CD4-positive, alpha-beta T cell treated with Interleukin-6 for 4 hours (primary cell): ENCODE results near the gene RPTOR.

Source experiments
- DNase-seq: peaks from one replicate; pipeline ENCODE4 v3.0.0-alpha.2; 2020; ENCODE audit warnings: mixed read lengths

Gene RPTOR

DNA sequence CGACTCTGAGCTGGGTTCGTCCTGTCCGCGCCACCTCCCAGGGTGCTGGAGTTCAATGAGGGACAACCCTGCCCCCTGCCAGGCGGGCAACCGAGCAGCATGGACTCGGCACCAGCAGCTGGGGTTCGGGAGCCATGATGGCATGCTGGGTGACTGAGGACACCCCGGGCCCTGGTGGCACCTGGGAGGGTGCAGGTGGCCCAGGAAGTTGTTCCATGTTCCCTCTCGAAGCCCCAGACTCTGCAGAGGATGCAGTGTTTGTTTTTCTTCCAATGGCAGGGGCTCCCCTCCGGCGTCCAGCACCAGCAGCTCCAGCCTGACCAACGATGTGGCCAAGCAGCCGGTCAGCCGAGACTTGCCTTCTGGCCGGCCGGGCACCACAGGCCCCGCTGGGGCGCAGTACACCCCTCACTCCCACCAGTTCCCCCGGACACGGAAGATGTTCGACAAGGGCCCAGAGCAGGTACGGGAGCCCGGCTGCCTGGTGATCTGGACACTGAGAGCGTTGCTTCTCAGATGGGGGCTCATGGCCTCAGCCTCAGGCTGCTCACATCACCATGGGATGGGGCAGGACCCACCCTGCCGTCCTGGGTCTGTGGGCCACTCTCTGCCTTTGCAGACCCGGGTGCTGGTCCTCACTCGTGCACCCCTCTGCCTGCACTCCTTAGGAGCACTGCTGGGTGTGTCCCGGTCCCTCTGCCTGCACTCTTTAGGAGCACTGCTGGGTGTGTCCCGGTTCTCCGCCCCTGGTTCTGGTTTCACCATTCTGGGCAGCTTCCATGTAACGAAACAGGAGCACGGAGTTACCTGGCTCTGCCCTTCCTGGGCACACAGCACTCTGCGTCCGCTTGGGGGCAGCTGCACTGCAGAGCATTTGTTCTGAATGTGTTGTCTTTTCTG lies 378.8 kb downstream of the RPTOR start:
- DNase-seq: no peak

- DNase-seq: no peak
Observed at GRCh38 chr17:80924111-80924806, 379.6 kb downstream of the RPTOR start.

GRCh38 chr17:80924807-80925610 lies 380.4 kb downstream of the RPTOR start:
- DNase-seq: no peak

GRCh38 chr17:80925688-80926335 lies 381.2 kb downstream of the RPTOR start:
- no peak for DNase-seq

GRCh38 chr17:80926591-80927250 lies 382.1 kb downstream of the RPTOR start:
- no peak for DNase-seq

DNA sequence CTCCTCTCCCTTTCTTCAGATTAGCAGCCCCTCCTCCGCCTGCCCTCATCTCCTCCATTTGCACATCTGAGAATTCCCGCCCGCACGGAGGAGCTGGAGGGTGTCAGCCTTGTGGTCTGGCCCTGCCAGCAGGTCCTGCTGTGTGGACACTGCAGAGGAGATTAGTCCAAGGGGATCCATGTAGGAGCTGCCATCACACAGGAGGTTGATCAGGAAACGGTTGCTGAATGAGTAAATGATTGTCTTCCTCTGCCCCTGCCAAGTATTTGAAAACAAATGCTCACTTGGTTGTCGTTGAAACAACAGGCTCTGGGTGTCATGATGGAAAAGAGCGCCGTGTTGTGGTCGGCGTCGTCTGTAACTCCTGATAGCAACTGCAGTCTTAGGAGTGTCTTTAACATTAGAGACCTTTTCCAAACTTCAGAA lies 383.2 kb downstream of the RPTOR start:
- no peak for DNase-seq

- DNase-seq: no peak
Observed at GRCh38 chr17:80929449-80929848, 384.8 kb downstream of the RPTOR start.

DNA sequence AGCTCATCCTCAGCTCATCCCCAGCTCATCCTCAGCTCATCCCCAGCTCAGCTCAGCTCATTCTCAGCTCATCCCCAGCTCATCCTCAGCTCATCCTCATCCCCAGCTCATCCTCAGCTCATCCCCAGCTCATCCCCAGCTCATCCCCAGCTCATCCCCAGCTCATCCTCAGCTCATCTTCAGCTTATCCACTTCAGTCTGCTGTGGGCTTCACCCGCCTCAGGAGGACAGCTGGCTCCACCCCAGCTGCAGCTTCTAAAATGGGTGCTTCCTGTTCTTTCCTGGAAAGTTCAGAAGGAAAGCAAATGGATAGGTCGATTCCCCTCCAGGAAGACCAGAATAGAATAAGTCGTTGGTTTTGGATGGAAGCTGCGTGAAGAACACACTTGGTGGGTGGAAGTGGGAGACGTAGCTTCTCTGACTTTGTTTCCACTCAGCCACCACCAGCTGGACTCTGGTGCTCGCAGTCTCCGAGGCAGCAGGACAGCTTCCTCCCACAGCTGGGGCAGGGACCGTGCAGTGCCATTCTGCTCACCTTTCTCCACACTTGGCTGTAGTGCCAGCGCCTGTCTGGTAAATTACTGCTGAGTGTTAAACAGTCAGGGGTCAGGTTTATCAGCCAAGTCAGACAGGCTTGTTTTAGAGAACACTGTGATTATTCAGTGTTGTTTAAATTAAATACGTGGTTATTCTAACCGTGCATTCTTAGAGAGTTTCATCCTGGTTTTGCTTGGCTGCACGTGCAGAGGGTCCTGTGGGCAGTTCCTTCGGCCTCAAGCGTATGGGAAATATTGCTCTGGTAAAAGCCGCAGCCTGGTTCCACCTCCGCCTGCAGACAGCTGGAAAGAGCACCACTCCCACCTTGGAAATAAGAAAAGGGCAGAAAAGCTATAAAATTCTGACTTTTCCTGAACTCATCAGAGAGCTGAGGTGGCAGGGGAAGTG lies 386.0 kb downstream of the RPTOR start:
- no peak for DNase-seq

- no peak for DNase-seq
Observed at GRCh38 chr17:80931421-80932265, 387.0 kb downstream of the RPTOR start.

GRCh38 chr17:80935526-80935925 lies 390.9 kb downstream of the RPTOR start:
- DNase-seq: no peak

DNA sequence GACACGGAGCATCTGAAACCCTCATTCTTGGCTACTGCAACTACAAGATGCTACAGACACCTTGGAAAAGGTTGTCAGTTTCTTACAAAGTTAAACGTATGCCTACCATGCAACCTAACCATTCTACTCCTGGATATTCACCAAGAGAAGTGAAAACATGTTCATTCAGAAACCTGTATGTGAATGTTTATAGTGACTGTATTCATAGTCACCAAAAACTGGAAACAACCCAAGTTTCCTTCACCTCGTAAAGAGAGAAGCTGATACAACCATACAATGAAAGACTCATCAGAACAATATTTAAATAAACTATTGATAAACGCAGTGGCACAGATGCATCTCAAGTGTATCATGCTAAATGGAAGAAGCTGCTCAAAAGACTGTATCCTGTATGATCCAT lies 391.6 kb downstream of the RPTOR start:
- no peak for DNase-seq

DNA sequence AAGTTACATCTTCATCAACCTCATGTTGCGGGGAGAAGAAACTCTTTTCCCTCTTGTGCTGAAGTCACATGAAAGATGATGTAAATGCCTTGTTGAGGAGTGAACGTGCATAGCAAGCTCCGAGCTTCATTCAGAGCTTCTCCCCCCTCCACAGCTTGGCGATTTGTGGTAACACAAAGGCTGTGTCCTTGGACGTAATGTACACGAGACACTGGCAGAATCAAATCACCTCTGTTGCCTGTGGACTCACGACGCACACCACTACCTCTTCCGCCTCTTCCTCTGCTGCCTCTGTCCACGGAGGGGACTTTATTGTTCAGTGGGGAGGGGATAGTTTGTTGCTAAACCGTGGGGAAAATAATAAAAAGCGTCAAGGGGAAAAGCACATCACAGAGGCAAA lies 392.1 kb downstream of the RPTOR start:
- no peak for DNase-seq

GRCh38 chr17:80937462-80938381 lies 393.1 kb downstream of the RPTOR start:
- DNase-seq: no peak

GRCh38 chr17:80938556-80938955 lies 393.9 kb downstream of the RPTOR start:
- peak; percentile 58 for DNase-seq

DNA sequence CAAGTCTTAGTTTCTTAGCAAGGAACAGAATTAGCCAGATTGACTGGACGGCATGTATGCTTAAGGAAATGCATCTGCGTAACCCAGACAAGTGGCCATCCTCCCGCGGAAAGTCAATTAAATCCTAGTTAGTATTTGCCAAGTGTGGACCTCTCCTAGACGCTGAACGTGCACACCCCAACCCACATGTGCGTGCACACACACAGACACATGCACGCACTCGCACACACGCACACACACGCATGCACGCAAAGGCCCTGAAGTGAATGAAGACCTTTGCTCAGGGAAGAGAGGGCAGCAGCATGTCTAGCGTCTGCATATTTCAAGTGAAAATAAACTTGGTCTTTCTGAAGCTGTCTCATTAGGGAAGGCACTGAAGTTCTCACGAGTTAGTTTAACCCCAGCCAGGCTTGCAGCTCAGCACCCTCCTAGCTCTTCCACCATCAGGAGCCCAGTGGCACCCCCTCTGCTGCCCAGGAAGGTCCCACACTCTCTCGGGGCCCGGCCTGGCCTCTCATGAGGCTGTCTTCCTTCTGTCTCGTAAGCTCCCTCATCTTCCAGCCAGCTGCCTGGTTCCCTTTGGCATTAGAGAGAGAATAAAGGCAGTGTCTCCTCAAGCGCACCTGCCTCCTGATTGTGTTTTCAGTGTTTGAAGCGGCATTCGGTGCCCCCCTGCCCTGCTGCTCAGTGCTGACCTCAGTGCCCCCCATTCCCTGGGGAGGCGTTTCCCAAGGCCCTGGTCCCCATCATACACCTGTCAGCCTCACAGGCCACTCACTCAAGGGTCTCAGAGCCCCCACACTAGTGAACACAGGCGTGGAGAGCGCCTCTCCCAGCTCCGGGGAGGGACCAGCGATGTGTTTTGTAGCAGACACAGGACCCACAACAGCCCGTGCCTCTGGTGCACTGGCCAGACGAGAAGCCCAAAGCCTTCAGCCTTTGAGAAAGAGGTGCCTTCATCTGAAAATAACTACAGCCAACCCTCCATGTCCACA lies 394.8 kb downstream of the RPTOR start:
- DNase-seq: no peak

- no peak for DNase-seq
Observed at GRCh38 chr17:80940171-80941123, 395.8 kb downstream of the RPTOR start.
